GM12878 (cell line): Measurements from ENCODE around the gene CAST. TPM values are rescaled to one million over a fixed set of nuclear protein-coding genes. Genes with fewer than 3 reads are reported as not detected.

Experiments used
- ATAC-seq: fragments of 200-7000 bp; cut with Tn5 transposase; 3 replicates; pipeline ENCODE4 v1.9.1; 2020; ENCODE audit warnings: mild to moderate bottlenecking, moderate library complexity
- BruUV-seq: library from RNA; stranded (reverse); fragments of 400-500 nt; replicated peaks from 2 replicates; lab custom pipeline; 2021; lab: Mats Ljungman, UMichigan
- CTCF ChIA-PET: fragments of 300-600 bp; sonication (Branson Sonifier 250); formaldehyde crosslinking; extraction: SDS; loops from one replicate; lab custom pipeline; 2021; ENCODE audit warnings: inconsistent platforms; lab: Yijun Ruan, JAX
- POLR2A ChIA-PET: fragments of 350-600 bp; formaldehyde crosslinking; extraction: SDS; loops from one replicate; lab custom pipeline; 2021; ENCODE audit warnings: inconsistent platforms; lab: Charles Lee
- RAD21 ChIA-PET: fragments of 300-600 bp; sonication (Branson Sonifier 250); formaldehyde crosslinking; loops from one replicate; lab custom pipeline; 2023; ENCODE audit warnings: antibody characterized with exemption; ENCODE audit not compliant: unreplicated experiment; lab: Charles Lee
- SMC1A ChIA-PET: fragments of 300-600 bp; sonication (Branson Sonifier 250); formaldehyde crosslinking; loops from one replicate; lab custom pipeline; 2023; ENCODE audit not compliant: unreplicated experiment, uncharacterized antibody; lab: Charles Lee
- DNase-seq: peaks from one replicate; pipeline ENCODE4 v3.0.0-alpha.2; 2011; ENCODE audit warnings: low read depth, low spot score
- FAIRE-seq: peaks from 3 replicates; lab custom pipeline; 2011; peaks lifted over from hg19 to GRCh38; lab: Jason Lieb, UNC
- H2AFZ ChIP-seq: 2 replicates; pipeline ENCODE4 v1.6.0; 2011; ENCODE audit warnings: low read depth, low read length, control low read depth; ENCODE audit not compliant: control insufficient read depth
- H3K27ac ChIP-seq: 2 replicates; pipeline ENCODE4 v1.5.1; 2011; ENCODE audit warnings: control low read depth; ENCODE audit not compliant: control insufficient read depth, insufficient read depth
- H3K27me3 ChIP-seq, 2 experiments: replicated peaks in 1 of 2; 2 replicates each; pipeline versions ENCODE4 v1.6.0 to v1.6.1; 2011; ENCODE audit warnings: low read length in 1 of 2; ENCODE audit not compliant: control insufficient read depth in 2 of 2, insufficient read depth in 2 of 2
- H3K36me3 ChIP-seq, 2 experiments: 2 replicates each; pipeline ENCODE4 v1.5.1; 2011; ENCODE audit warnings: low read length in 1 of 2; ENCODE audit not compliant: control insufficient read depth in 2 of 2, insufficient read depth in 2 of 2
- H3K4me1 ChIP-seq: 2 replicates; pipeline ENCODE4 v1.6.1; 2011; ENCODE audit warnings: mild to moderate bottlenecking, low read length, moderate library complexity, mixed read lengths; ENCODE audit not compliant: control insufficient read depth, insufficient read depth
- H3K4me2 ChIP-seq: 2 replicates; pipeline ENCODE4 v1.6.0; 2011; ENCODE audit warnings: control low read depth; ENCODE audit not compliant: control insufficient read depth, insufficient read depth
- H3K4me3 ChIP-seq: fragments of 200-600 bp; sonication (generic); 2 replicates; pipeline ENCODE4 v1.5.1; 2016
- H3K79me2 ChIP-seq: 2 replicates; pipeline ENCODE4 v1.6.0; 2011; ENCODE audit warnings: low read length; ENCODE audit not compliant: control insufficient read depth, insufficient read depth
- H3K9ac ChIP-seq: 2 replicates; pipeline ENCODE4 v1.8.0; 2011; ENCODE audit warnings: low read length, control low read depth, mixed read lengths; ENCODE audit not compliant: control insufficient read depth, insufficient read depth
- H3K9me3 ChIP-seq: replicated peaks from 3 replicates; pipeline ENCODE4 v1.5.1; 2011; ENCODE audit warnings: mild to moderate bottlenecking, low read length; ENCODE audit not compliant: control insufficient read depth, insufficient read depth
- H4K20me1 ChIP-seq: 2 replicates; pipeline ENCODE4 v1.6.0; 2011; ENCODE audit not compliant: control insufficient read depth, insufficient read depth
- ASH2L ChIP-seq: fragments of 300-600, 200-600 bp; sonication (generic); IDR thresholded peaks from 2 replicates; pipeline ENCODE4 v1.6.1; 2017; ENCODE audit warnings: low read depth, mild to moderate bottlenecking, borderline replicate concordance
- CUX1 ChIP-seq: IDR thresholded peaks from 2 replicates; pipeline ENCODE4 v1.6.1; 2012; ENCODE audit warnings: improper control_type of control experiment, low read depth, low read length; ENCODE audit not compliant: insufficient replicate concordance
- EP300 ChIP-seq, 2 experiments: fragments of 150-350 bp in 1 of 2; IDR thresholded peaks; 2 replicates each; pipeline ENCODE4 v1.6.1; 2011 to 2012; ENCODE audit warnings: low read depth in 2 of 2, low read length in 2 of 2, borderline replicate concordance in 1 of 2, improper control_type of control experiment in 1 of 2, inconsistent platforms in 1 of 2; ENCODE audit not compliant: control insufficient read depth in 1 of 2
- FOXK2 ChIP-seq: fragments of 450-650 bp; IDR thresholded peaks from 2 replicates; pipeline ENCODE4 v1.6.1; 2017; ENCODE audit warnings: mild to moderate bottlenecking, moderate library complexity
- HCFC1 ChIP-seq: fragments of 150-350 bp; IDR thresholded peaks from 2 replicates; pipeline ENCODE4 v1.6.1; 2014; ENCODE audit warnings: low read length
- HDAC2 ChIP-seq: fragments of 200-600 bp; sonication (generic); IDR thresholded peaks from 2 replicates; pipeline ENCODE4 v1.6.1; 2017
- HDAC6 ChIP-seq: fragments of 200-600 bp; sonication (generic); IDR thresholded peaks from one replicate; pipeline ENCODE4 v1.8.0; 2017; ENCODE audit warnings: antibody characterized with exemption; ENCODE audit not compliant: unreplicated experiment
- NR2F1 ChIP-seq: fragments of 450-650 bp; conservative IDR thresholded peaks from 2 replicates; pipeline ENCODE4 v1.6.1; 2017; ENCODE audit warnings: mild to moderate bottlenecking
- PBX3 ChIP-seq: IDR thresholded peaks from 2 replicates; pipeline ENCODE4 v1.6.1; 2011; ENCODE audit warnings: mild to moderate bottlenecking, low read depth, low read length, moderate library complexity; ENCODE audit not compliant: insufficient replicate concordance
- RAD21 ChIP-seq: IDR thresholded peaks from 2 replicates; pipeline ENCODE4 v1.6.1; 2011; ENCODE audit warnings: mild to moderate bottlenecking, low read depth, low read length, moderate library complexity; ENCODE audit not compliant: insufficient read depth
- SMC3 ChIP-seq: IDR thresholded peaks from 2 replicates; pipeline ENCODE4 v1.6.1; 2011; ENCODE audit warnings: low read length, improper control_type of control experiment, borderline replicate concordance
- TCF3 ChIP-seq: IDR thresholded peaks from 2 replicates; pipeline ENCODE4 v1.6.1; 2012; ENCODE audit warnings: low read depth, mild to moderate bottlenecking, low read length, borderline replicate concordance; ENCODE audit not compliant: insufficient read depth
- WGBS: methylation state at CpG from one replicate; pipeline ENCODE4 v1.1.6; 2016; ENCODE audit warnings: low lambda C conversion rate; ENCODE audit not compliant: insufficient replicate concordance, insufficient coverage; ENCODE audit errors: missing lambda C conversion rate; 5-methylcytosine and 5-hydroxymethylcytosine counted together
- in situ Hi-C: fragments of 300-500 bp; cut with MboI; formaldehyde crosslinking; loops from 9 replicates; pipeline ENCODE4 v1.14.3; 2018; ENCODE audit warnings: mixed read lengths
- intact Hi-C: fragments of 100-400 bp; cut with micrococcal nuclease; formaldehyde crosslinking; loops from one replicate; pipeline ENCODE4 v1.14.2; 2022; ENCODE audit not compliant: unreplicated experiment
- polyA plus RNA-seq, 11 experiments: library from polyadenylated mRNA; depleted of rRNA in 4 of 11; unstranded in 6 of 11; stranded (reverse) in 5 of 11; fragments of >200 nt; fragmentation: Nextera tagmentation in 4 of 11; fragmentation: Illumina TruSeq in 1 of 11; extraction: Ambion mirVana in 4 of 11; extraction: Trizol in 1 of 11; gene quantifications; 1 replicate in 1 of 11; 2 replicates in 10 of 11; pipeline versions ENCODE4 v1.2.1 to v1.2.3, GENCODE V29; 2011 to 2016; ENCODE audit warnings: inconsistent platforms in 2 of 11, missing spikeins in 2 of 11, low read depth in 1 of 11
- total RNA-seq, 4 experiments: library from RNA; depleted of rRNA in 3 of 4; stranded (reverse); fragments of >200 nt in 3 of 4; fragmentation: Illumina TruSeq in 1 of 4; extraction: Trizol in 1 of 4; gene quantifications; 2 replicates each; pipeline versions ENCODE4 v1.2.1 to v1.2.3, GENCODE V29; 2013 to 2021

CAST gene
- total and polyA plus RNA-seq, 10 of the 15 experiments (the other 5 are each of a cell fraction or from before 2014, with no cell fraction given) = 31.7 to 140 (median 68.5) TPM

GRCh38 chr5:96726802-96727201 is 64.6 kb downstream of the CAST start:
- no TSS peak for BruUV-seq

GRCh38 chr5:96729156-96729555 is 67.0 kb downstream of the CAST start:
- H3K27ac ChIP-seq = no peak overlapping the region
- no peak for FAIRE-seq
- intact Hi-C loops = loop anchor here (1.0 kb wide), 1 partner anchor 115 kb away; no protein-coding TSS in a partner anchor
- BruUV-seq = no TSS peak
- no peak overlapping the region for H2AFZ ChIP-seq
- ATAC-seq = no peak
- no peaks in the 10 kb centered on the region; a peak in 1 of 4 replicates for H3K36me3 ChIP-seq
- no peaks in the 10 kb centered on the region for H3K79me2 ChIP-seq
- ChIA-PET POLR2A (no interaction called here), CTCF (interaction anchor here (0.5 to 4.4 kb wide), 7 partner anchors 11 to 432 kb away, joined by 3 to 33 read pairs (median 7); no protein-coding TSS in a partner anchor), RAD21 (interaction anchor here (0.8 to 2.0 kb wide), 2 partner anchors 115 to 128 kb away, joined by 3 to 13 read pairs; no protein-coding TSS in a partner anchor), SMC1A (interaction anchor here (0.8 to 1.6 kb wide), 5 partner anchors 9 to 392 kb away, joined by 3 to 21 read pairs (median 4); no protein-coding TSS in a partner anchor)
- no peaks in the 10 kb centered on the region for H4K20me1 ChIP-seq
- no peak for DNase-seq
- H3K4me2 ChIP-seq = no peak overlapping the region
- H3K27me3 ChIP-seq = no peaks in the 10 kb centered on the region
- no peak overlapping the region for H3K9ac ChIP-seq
- in situ Hi-C loops = no loop called here
- H3K9me3 ChIP-seq = no peaks in the 10 kb centered on the region
- H3K4me1 ChIP-seq = no peaks in the 10 kb centered on the region
- no peak overlapping the region for H3K4me3 ChIP-seq
- TF ChIP-seq TCF3 (no peak), HCFC1 (no peak), FOXK2 (no peak), CUX1 (no peak), HDAC6 (no peak), SMC3 (peak; percentile 43; the same call in 1 of the 2 replicates), RAD21 (peak; percentile 28; the same call in 1 of the 2 replicates)

More at GRCh38 chr5:96726802-96727201, 64.6 kb downstream of the CAST start:
- H3K4me1 ChIP-seq = no peaks in the 10 kb centered on the region
- FAIRE-seq (no peak), DNase-seq (no peak), ATAC-seq (no peak)
- ChIA-PET POLR2A (no interaction called here), CTCF (interaction anchor here (1.0 kb wide), 1 partner anchor 112 kb away, joined by 3 read pairs; no protein-coding TSS in a partner anchor), RAD21 (no interaction called here), SMC1A (no interaction called here)
- no peaks in the 10 kb centered on the region for H3K9me3 ChIP-seq
- no peak overlapping the region for H3K4me3 ChIP-seq
- TF ChIP-seq NR2F1 = no peak
- TF ChIP-seq PBX3 = no peak
- no peak for TF ChIP-seq HDAC2
- no peak for TF ChIP-seq ASH2L
- TF ChIP-seq EP300 (IDR thresholded peaks at IDR 0.05; ENCODE audit: borderline replicate concordance in 1 of 2, control insufficient read depth in 1 of 2, low read depth in 2 of 2, low read length in 2 of 2) = no peak
- no peak overlapping the region for H3K4me2 ChIP-seq
- H3K36me3 ChIP-seq = no peaks in the 10 kb centered on the region; a peak in 1 of 4 replicates
- no peaks in the 10 kb centered on the region for H3K27me3 ChIP-seq
- WGBS = 88% methylated on average over 4 of the region's 4 CpGs
- intact Hi-C loops (no loop called here), in situ Hi-C loops (no loop called here)
- H3K9ac ChIP-seq = no peak overlapping the region
- no peaks in the 10 kb centered on the region for H3K79me2 ChIP-seq
- no peaks in the 10 kb centered on the region for H4K20me1 ChIP-seq
- H3K27ac ChIP-seq = no peak overlapping the region
- H2AFZ ChIP-seq = no peak overlapping the region
